CD14-positive monocyte (primary cell): ENCODE data around the gene SERPINB1. TPM values are rescaled to one million over a fixed set of nuclear protein-coding genes. Genes with fewer than 3 reads are reported as not detected.
A peak's percentile ranks its signal among the peaks of the same experiment; 100 is the strongest.

Source experiments
- DNase-seq, 3 donors: peaks; one replicate each; pipeline ENCODE4 v3.0.0-alpha.2; 2011 to 2022
- H2AFZ ChIP-seq: 2 replicates; pipeline ENCODE4 v1.6.0; 2012; ENCODE audit warnings: mild to moderate bottlenecking, low read depth, low read length, inconsistent platforms; ENCODE audit not compliant: insufficient read depth, poor library complexity, severe bottlenecking
- H3K27ac ChIP-seq, 2 donors: 1 replicate in 1 of 2; 2 replicates in 1 of 2; pipeline ENCODE4 v1.5.1; 2012 to 2013; ENCODE audit warnings: low read length in 2 of 2, control low read depth in 1 of 2, inconsistent platforms in 1 of 2, low read depth in 1 of 2, mild to moderate bottlenecking in 1 of 2
- H3K27me3 ChIP-seq, 2 donors: one replicate each; pipeline versions ENCODE4 v1.6.0 to v1.6.1; 2011 to 2013; ENCODE audit warnings: low read length in 2 of 2; ENCODE audit not compliant: control insufficient read depth in 2 of 2, insufficient read depth in 2 of 2
- H3K36me3 ChIP-seq, 2 donors: replicated peaks in 1 of 2; 1 replicate in 1 of 2; 2 replicates in 1 of 2; pipeline versions ENCODE4 v1.5.1 to v1.6.1; 2012 to 2013; ENCODE audit warnings: low read length in 2 of 2, control low read depth in 1 of 2, inconsistent platforms in 1 of 2, mild to moderate bottlenecking in 1 of 2; ENCODE audit not compliant: insufficient read depth in 2 of 2, control insufficient read depth in 1 of 2
- H3K4me1 ChIP-seq, 2 donors: 1 replicate in 1 of 2; 2 replicates in 1 of 2; pipeline versions ENCODE4 v1.5.1 to v1.6.1; 2012 to 2013; ENCODE audit warnings: low read length in 2 of 2, control low read depth in 1 of 2, inconsistent platforms in 1 of 2, mild to moderate bottlenecking in 1 of 2, moderate library complexity in 1 of 2; ENCODE audit not compliant: insufficient read depth in 2 of 2, control insufficient read depth in 1 of 2
- H3K4me2 ChIP-seq: replicated peaks from 2 replicates; pipeline ENCODE3; 2012; ENCODE audit warnings: low read length, moderate library complexity, mild to moderate bottlenecking; ENCODE audit not compliant: poor library complexity, severe bottlenecking; ENCODE audit errors: extremely low read depth
- H3K4me3 ChIP-seq, 3 experiments: fragments of 200-600 bp in 1 of 3; sonication (generic) in 1 of 3; replicated peaks in 1 of 3; 1 replicate in 2 of 3; 2 replicates in 1 of 3; pipeline ENCODE4 v1.5.1; 2011 to 2013; ENCODE audit warnings: low read length in 3 of 3, mild to moderate bottlenecking in 3 of 3, control low read depth in 2 of 3, low read depth in 2 of 3, inconsistent platforms in 1 of 3, moderate library complexity in 1 of 3
- H3K79me2 ChIP-seq: 2 replicates; pipeline ENCODE4 v1.6.0; 2012; ENCODE audit warnings: mild to moderate bottlenecking, control low read depth, inconsistent platforms, low read length, moderate library complexity; ENCODE audit not compliant: insufficient read depth
- H3K9ac ChIP-seq: 2 replicates; pipeline ENCODE4 v1.6.0; 2017; ENCODE audit warnings: low read length, mild to moderate bottlenecking; ENCODE audit not compliant: insufficient read depth, poor library complexity, severe bottlenecking
- H3K9me3 ChIP-seq, 2 donors: replicated peaks in 1 of 2; 1 replicate in 1 of 2; 2 replicates in 1 of 2; pipeline versions ENCODE4 v1.5.1 to v1.6.1; 2012 to 2013; ENCODE audit warnings: low read length in 2 of 2, control low read depth in 1 of 2; ENCODE audit not compliant: control insufficient read depth in 1 of 2, insufficient read depth in 1 of 2
- H4K20me1 ChIP-seq: 2 replicates; pipeline ENCODE4 v1.6.0; 2012; ENCODE audit warnings: mild to moderate bottlenecking, low read length, control low read depth, moderate library complexity; ENCODE audit not compliant: insufficient read depth
- H3K27ac Mint-ChIP-seq, 7 donors: one replicate each; pipeline ENCODE4 v1.8.0; 2020; ENCODE audit warnings: mild to moderate bottlenecking in 7 of 7, mixed read lengths in 7 of 7, moderate library complexity in 6 of 7, inconsistent platforms in 2 of 7
- H3K27me3 Mint-ChIP-seq, 3 donors: one replicate each; pipeline ENCODE4 v1.8.0; 2021 to 2022; ENCODE audit warnings: low read depth in 3 of 3, mild to moderate bottlenecking in 3 of 3, mixed read lengths in 3 of 3, moderate library complexity in 3 of 3, inconsistent platforms in 1 of 3
- H3K36me3 Mint-ChIP-seq, 2 donors: one replicate each; pipeline ENCODE4 v1.8.0; 2020; ENCODE audit warnings: mixed read lengths in 2 of 2, inconsistent platforms in 1 of 2, mild to moderate bottlenecking in 1 of 2
- H3K4me1 Mint-ChIP-seq: one replicate; pipeline ENCODE4 v1.8.0; 2020; ENCODE audit warnings: mild to moderate bottlenecking, mixed read lengths
- H3K4me3 Mint-ChIP-seq, 2 donors: one replicate each; pipeline ENCODE4 v1.8.0; 2020; ENCODE audit warnings: mild to moderate bottlenecking in 2 of 2, mixed read lengths in 2 of 2, moderate library complexity in 1 of 2
- H3K9me3 Mint-ChIP-seq, 7 donors: one replicate each; pipeline ENCODE4 v1.8.0; 2020 to 2022; ENCODE audit warnings: mixed read lengths in 7 of 7, mild to moderate bottlenecking in 6 of 7, moderate library complexity in 6 of 7, inconsistent platforms in 2 of 7
- CTCF ChIP-seq: fragments of 200-600 bp; IDR thresholded peaks from one replicate; pipeline ENCODE4 v1.8.0; 2022; ENCODE audit warnings: antibody characterized with exemption, mild to moderate bottlenecking
- WGBS: methylation state at CpG from one replicate; pipeline ENCODE4 v1.1.5; 2013; ENCODE audit warnings: missing lambda C conversion rate; ENCODE audit not compliant: insufficient coverage; 5-methylcytosine and 5-hydroxymethylcytosine counted together
- intact Hi-C, 2 donors: fragments of 100-400 bp; cut with micrococcal nuclease; formaldehyde crosslinking; loops; one replicate each; pipeline versions ENCODE4 v1.15.0 to v1.15.1; 2023
- polyA plus RNA-seq, 3 donors: library from polyadenylated mRNA; depleted of rRNA in 1 of 3; unstranded in 2 of 3; stranded (reverse) in 1 of 3; fragments of 300-500 nt in 2 of 3; fragments of >200 nt in 1 of 3; fragmentation: Illumina TruSeq in 2 of 3; gene quantifications; 1 replicate in 2 of 3; 2 replicates in 1 of 3; pipeline ENCODE4 v1.2.3, GENCODE V29; 2012 to 2021

Gene SERPINB1
- polyA plus RNA-seq, 3 donors, result 126 to 307 (median 306) TPM

GRCh38 chr6:2796861-2797260, 44.8 kb downstream of the SERPINB1 start:
- peak overlapping the region in 1 of 3 experiments; percentile 15 for H3K4me3 ChIP-seq
- H3K36me3 ChIP-seq, result no peaks in the 10 kb centered on the region
- Mint-ChIP-seq H3K27me3 (peaks cover 0 to 4% (median 1%) of the 10 kb centered on the region in 3 donors), H3K36me3 (peaks cover 3 to 4% of the 10 kb centered on the region in 2 donors), H3K4me3 (peak overlapping the region in 1 of 2 donors; percentile 60), H3K9me3 (peaks cover 0 to 5% (median 0%) of the 10 kb centered on the region in 7 donors), H3K4me1 (peaks cover 82% of the 10 kb centered on the region), H3K27ac (peak overlapping the region; percentile 97 to 100 (median 99))
- no peaks in the 10 kb centered on the region for H4K20me1 ChIP-seq
- peak overlapping the region; percentile 27 for H3K4me2 ChIP-seq
- H3K9me3 ChIP-seq, result no peaks in the 10 kb centered on the region
- 45% methylated on average over 4 of the region's 6 CpGs for WGBS
- H3K79me2 ChIP-seq, result peaks cover 10% of the 10 kb centered on the region
- no peaks in the 10 kb centered on the region for H3K27me3 ChIP-seq
- intact Hi-C loops, result loop anchor here in 1 of 2 donors (1.0 kb wide), 1 partner anchor 41 kb away; no protein-coding TSS in a partner anchor
- peaks cover 79% of the 10 kb centered on the region in 2 donors for H3K4me1 ChIP-seq
- peak; percentile 42 to 72 (median 69) for DNase-seq
- no peak overlapping the region for H3K9ac ChIP-seq
- TF ChIP-seq CTCF, result no peak
- H2AFZ ChIP-seq, result no peak overlapping the region
- peak overlapping the region; percentile 94 to 95 for H3K27ac ChIP-seq

- Mint-ChIP-seq H3K36me3 (peaks cover 3 to 4% of the 10 kb centered on the region in 2 donors), H3K9me3 (peaks cover 0 to 5% (median 0%) of the 10 kb centered on the region in 7 donors), H3K4me3 (peak overlapping the region; percentile 64 to 71), H3K4me1 (peaks cover 88% of the 10 kb centered on the region), H3K27ac (peak overlapping the region; percentile 97 to 100 (median 99)), H3K27me3 (peaks cover 0 to 4% (median 1%) of the 10 kb centered on the region in 3 donors)
- H3K4me3 ChIP-seq, result peak overlapping the region in 1 of 3 experiments; percentile 47
- H3K9ac ChIP-seq, result no peak overlapping the region
- WGBS, result 21% methylated on average over 14 of the region's 16 CpGs
- no peaks in the 10 kb centered on the region for H3K27me3 ChIP-seq
- intact Hi-C loops, result no loop called here
- TF ChIP-seq CTCF, result no peak
- H4K20me1 ChIP-seq, result no peaks in the 10 kb centered on the region
- peak overlapping the region; percentile 45 for H3K4me2 ChIP-seq
- no peak overlapping the region for H2AFZ ChIP-seq
- no peaks in the 10 kb centered on the region for H3K36me3 ChIP-seq
- peaks cover 82 to 86% of the 10 kb centered on the region in 2 donors for H3K4me1 ChIP-seq
- DNase-seq, result peak; percentile 80 to 87 (median 87)
- H3K79me2 ChIP-seq, result peaks cover 7% of the 10 kb centered on the region
- H3K27ac ChIP-seq, result peak overlapping the region; percentile 94 to 95
- no peaks in the 10 kb centered on the region for H3K9me3 ChIP-seq
Measured at GRCh38 chr6:2795956-2796355, 45.7 kb downstream of the SERPINB1 start.
